MM.1S (cell line): ENCODE measurements around the gene DENND1A.

Experiments used
- DNase-seq: peaks from one replicate; pipeline ENCODE4 v3.0.0-alpha.2; 2015
- H2AFZ ChIP-seq: fragments of 300-600 bp; sonication (generic); 2 replicates; pipeline ENCODE4 v1.6.0; 2016; ENCODE audit warnings: antibody characterized with exemption, low read length
- H3F3A ChIP-seq: fragments of 300-600 bp; sonication (generic); 2 replicates; pipeline ENCODE4 v1.6.1; 2016; ENCODE audit warnings: mild to moderate bottlenecking, antibody characterized with exemption, low read length, moderate library complexity, mixed read lengths; ENCODE audit not compliant: insufficient read depth
- H3K27ac ChIP-seq: fragments of 300-600 bp; sonication (generic); 2 replicates; pipeline ENCODE4 v1.5.1; 2016; ENCODE audit warnings: mild to moderate bottlenecking, low read length
- H3K27me3 ChIP-seq: fragments of 300-600 bp; sonication (generic); replicated peaks from 2 replicates; pipeline ENCODE4 v1.6.0; 2016; ENCODE audit warnings: low read length; ENCODE audit not compliant: insufficient read depth
- H3K36me3 ChIP-seq: fragments of 300-600 bp; sonication (generic); replicated peaks from 2 replicates; pipeline ENCODE4 v1.6.1; 2016; ENCODE audit warnings: mild to moderate bottlenecking, low read length, mixed read lengths; ENCODE audit not compliant: insufficient read depth
- H3K4me1 ChIP-seq: fragments of 300-600 bp; sonication (generic); 2 replicates; pipeline ENCODE4 v1.6.1; 2016; ENCODE audit warnings: low read length, mixed read lengths
- H3K4me2 ChIP-seq: fragments of 300-600 bp; sonication (generic); 2 replicates; pipeline ENCODE4 v1.6.0; 2016; ENCODE audit warnings: low read depth, low read length
- H3K4me3 ChIP-seq: fragments of 300-600 bp; sonication (generic); 2 replicates; pipeline ENCODE4 v1.5.1; 2016; ENCODE audit warnings: low read length, mixed read lengths
- H3K79me2 ChIP-seq: fragments of 300-600 bp; sonication (generic); 2 replicates; pipeline ENCODE4 v1.6.1; 2016; ENCODE audit warnings: mixed run types, low read length, mixed read lengths
- H3K9ac ChIP-seq: fragments of 300-600 bp; sonication (generic); 2 replicates; pipeline ENCODE4 v1.6.1; 2016; ENCODE audit warnings: low read length, mixed read lengths
- H3K9me2 ChIP-seq: fragments of 300-600 bp; sonication (generic); replicated peaks from 2 replicates; pipeline ENCODE4 v1.6.1; 2016; ENCODE audit warnings: mild to moderate bottlenecking, low read length, mixed read lengths; ENCODE audit not compliant: insufficient read depth
- H3K9me3 ChIP-seq: fragments of 300-600 bp; sonication (generic); replicated peaks from 2 replicates; pipeline ENCODE4 v1.6.1; 2016; ENCODE audit warnings: mild to moderate bottlenecking, low read length, mixed read lengths; ENCODE audit not compliant: insufficient read depth
- H4K20me1 ChIP-seq: fragments of 300-600 bp; sonication (generic); 2 replicates; pipeline ENCODE4 v1.6.1; 2016; ENCODE audit warnings: mild to moderate bottlenecking, low read length, moderate library complexity, mixed read lengths; ENCODE audit not compliant: insufficient read depth
- CTCF ChIP-seq: fragments of 300-600 bp; sonication (generic); IDR thresholded peaks from 2 replicates; pipeline ENCODE4 v1.5.1; 2016; ENCODE audit warnings: antibody characterized with exemption, low read length, mixed read lengths
- EZH2 ChIP-seq: fragments of 300-600 bp; sonication (generic); optimal IDR thresholded peaks from 2 replicates; pipeline ENCODE3; 2017; ENCODE audit warnings: low read depth, mild to moderate bottlenecking, antibody characterized with exemption, low read length, mixed read lengths
- EZH2phosphoT487 ChIP-seq: fragments of 300-600 bp; sonication (generic); IDR thresholded peaks from 2 replicates; pipeline ENCODE4 v1.6.1; 2018; ENCODE audit warnings: antibody characterized with exemption, low read length

Gene DENND1A

DNA sequence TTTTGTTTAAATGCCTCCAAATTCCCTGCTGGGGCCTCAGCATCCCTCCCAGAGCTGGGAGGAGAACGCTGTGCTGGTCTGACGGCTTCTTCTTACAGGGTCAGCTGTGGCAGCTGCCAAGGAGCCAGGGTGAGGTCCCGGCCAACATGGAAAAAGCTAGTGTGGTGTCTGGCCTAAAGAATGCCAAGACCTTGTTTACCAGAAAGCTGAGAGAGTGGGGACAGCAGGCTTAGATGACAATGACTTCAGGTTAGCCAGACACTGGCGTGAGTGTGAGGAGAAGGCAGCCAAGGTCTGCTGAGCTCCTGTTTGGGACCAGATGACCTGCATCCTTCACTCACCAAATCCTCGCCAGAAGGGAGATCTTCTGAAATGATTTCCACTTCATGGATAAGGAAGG is 461.4 kb downstream of the DENND1A start:
- Histone ChIP-seq H3K36me3 (no peaks in the 10 kb centered on the region), H3K27me3 (no peaks in the 10 kb centered on the region), H3F3A (no peaks in the 10 kb centered on the region), H4K20me1 (no peaks in the 10 kb centered on the region), H2AFZ (no peak overlapping the region), H3K9ac (no peak overlapping the region), H3K9me3 (no peaks in the 10 kb centered on the region), H3K4me2 (no peak overlapping the region), H3K27ac (no peak overlapping the region), H3K4me3 (no peak overlapping the region), H3K9me2 (no peaks in the 10 kb centered on the region), H3K4me1 (no peaks in the 10 kb centered on the region), H3K79me2 (no peaks in the 10 kb centered on the region)
- no peak for DNase-seq
- no peak for TF ChIP-seq EZH2
- TF ChIP-seq EZH2phosphoT487, result no peak
- TF ChIP-seq CTCF, result no peak

DNA sequence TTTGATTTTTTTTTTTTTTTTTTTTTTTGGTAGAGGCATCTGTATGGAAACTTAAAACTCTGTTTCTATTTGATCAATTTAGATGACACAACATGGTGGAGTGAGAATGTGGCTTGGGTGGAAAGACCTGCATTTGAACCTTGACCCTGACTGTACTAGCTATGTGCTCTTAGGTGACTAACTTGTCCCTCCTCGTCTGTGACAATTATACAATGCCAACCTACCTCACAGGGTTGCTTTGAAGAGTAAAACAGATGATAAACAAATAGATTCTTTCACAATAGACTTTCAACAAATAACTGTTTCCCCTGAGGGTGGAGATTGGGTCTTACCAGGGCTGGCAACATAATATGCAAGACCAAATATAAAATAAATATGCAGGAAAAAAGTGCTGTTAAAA is 464.6 kb downstream of the DENND1A start:
- H3K9me2 ChIP-seq, result no peaks in the 10 kb centered on the region
- no peaks in the 10 kb centered on the region for H3K9me3 ChIP-seq
- TF ChIP-seq EZH2, result no peak
- TF ChIP-seq CTCF, result no peak
- no peak for TF ChIP-seq EZH2phosphoT487
- DNase-seq, result no peak
- H3K4me3 ChIP-seq, result no peak overlapping the region
- no peaks in the 10 kb centered on the region for H3K4me1 ChIP-seq
- H4K20me1 ChIP-seq, result no peaks in the 10 kb centered on the region
- H3K79me2 ChIP-seq, result no peaks in the 10 kb centered on the region
- no peaks in the 10 kb centered on the region for H3K27me3 ChIP-seq
- H3K36me3 ChIP-seq, result no peaks in the 10 kb centered on the region
- H3K4me2 ChIP-seq, result no peak overlapping the region
- no peak overlapping the region for H3K27ac ChIP-seq
- H2AFZ ChIP-seq, result no peak overlapping the region
- H3K9ac ChIP-seq, result no peak overlapping the region
- H3F3A ChIP-seq, result no peaks in the 10 kb centered on the region

GRCh38 chr9:123460091-123460490 is 469.8 kb downstream of the DENND1A start:
- no peak overlapping the region for H3K4me3 ChIP-seq
- no peak overlapping the region for H3K27ac ChIP-seq
- no peak for TF ChIP-seq EZH2phosphoT487
- TF ChIP-seq EZH2, result no peak
- no peak for TF ChIP-seq CTCF
- no peaks in the 10 kb centered on the region for H3K4me1 ChIP-seq
- no peaks in the 10 kb centered on the region for H4K20me1 ChIP-seq
- H3K27me3 ChIP-seq, result no peaks in the 10 kb centered on the region
- no peak overlapping the region for H3K4me2 ChIP-seq
- DNase-seq, result no peak
- H3K9me3 ChIP-seq, result no peaks in the 10 kb centered on the region
- no peak overlapping the region for H3K9ac ChIP-seq
- H3K9me2 ChIP-seq, result no peaks in the 10 kb centered on the region
- H3K36me3 ChIP-seq, result no peaks in the 10 kb centered on the region
- H3F3A ChIP-seq, result no peaks in the 10 kb centered on the region
- H2AFZ ChIP-seq, result no peak overlapping the region
- H3K79me2 ChIP-seq, result no peaks in the 10 kb centered on the region
